ENCODE data around the gene ZFYVE28.

The ZFYVE28 gene

GRCh38 chr4:2268357-2269205 lies 149.9 kb downstream of the ZFYVE28 start:
- TF ChIP-seq CTCF (IDR thresholded peaks at IDR 0.05; ENCODE audit: insufficient read depth, low read length, poor library complexity, severe bottlenecking) (no peak), EZH2phosphoT487 (conservative IDR thresholded peaks at IDR 0.05; ENCODE audit: low read length) (no peak)
- H3K27ac ChIP-seq (ENCODE audit: low read depth, low read length), result no peak overlapping the region
- no peaks in the 10 kb centered on the region for H3K27me3 ChIP-seq (ENCODE audit: low read length)
- no peaks in the 10 kb centered on the region for H3K79me2 ChIP-seq (ENCODE audit: insufficient read depth, low read length)
- H3K4me3 ChIP-seq (ENCODE audit: insufficient read depth, low read length, poor library complexity, severe bottlenecking), result no peak overlapping the region
- no peak overlapping the region for H3K4me2 ChIP-seq (ENCODE audit: low read depth, low read length, poor library complexity, severe bottlenecking)
- H3F3A ChIP-seq (ENCODE audit: insufficient read depth), result no peaks in the 10 kb centered on the region
- H3K9ac ChIP-seq (ENCODE audit: low read length), result no peak overlapping the region
- H3K36me3 ChIP-seq (ENCODE audit: low read length), result no peaks in the 10 kb centered on the region
- H2AFZ ChIP-seq (ENCODE audit: low read depth, low read length, severe bottlenecking), result no peak overlapping the region
- H3K9me3 ChIP-seq (ENCODE audit: insufficient read depth, low read length), result no peaks in the 10 kb centered on the region
- no peaks in the 10 kb centered on the region for H3K9me2 ChIP-seq (replicated peaks; ENCODE audit: insufficient read depth, low read length)
- no peaks in the 10 kb centered on the region for H4K20me1 ChIP-seq (ENCODE audit: low read depth, low read length)

- no peak overlapping the region for H2AFZ ChIP-seq (ENCODE audit: low read depth, low read length, severe bottlenecking)
- no peaks in the 10 kb centered on the region for H3K27me3 ChIP-seq (ENCODE audit: low read length)
Measured at GRCh38 chr4:2267841-2268240, 150.6 kb downstream of the ZFYVE28 start.

GRCh38 chr4:2267320-2267811 lies 151.1 kb downstream of the ZFYVE28 start:
- no peak for TF ChIP-seq CTCF (IDR thresholded peaks at IDR 0.05; ENCODE audit: insufficient read depth, low read length, poor library complexity, severe bottlenecking)
- TF ChIP-seq EZH2phosphoT487 (conservative IDR thresholded peaks at IDR 0.05; ENCODE audit: low read length), result no peak
- no peaks in the 10 kb centered on the region for H3K9me3 ChIP-seq (ENCODE audit: insufficient read depth, low read length)

More at GRCh38 chr4:2267841-2268240, 150.6 kb downstream of the ZFYVE28 start:
- Histone ChIP-seq H3K27ac (ENCODE audit: low read depth, low read length) (no peak overlapping the region), H3F3A (ENCODE audit: insufficient read depth) (no peaks in the 10 kb centered on the region), H3K9me3 (ENCODE audit: insufficient read depth, low read length) (no peaks in the 10 kb centered on the region), H3K36me3 (ENCODE audit: low read length) (no peaks in the 10 kb centered on the region), H3K9me2 (replicated peaks; ENCODE audit: insufficient read depth, low read length) (no peaks in the 10 kb centered on the region), H4K20me1 (ENCODE audit: low read depth, low read length) (no peaks in the 10 kb centered on the region), H3K4me3 (ENCODE audit: insufficient read depth, low read length, poor library complexity, severe bottlenecking) (no peak overlapping the region), H3K4me2 (ENCODE audit: low read depth, low read length, poor library complexity, severe bottlenecking) (no peak overlapping the region), H3K9ac (ENCODE audit: low read length) (no peak overlapping the region), H3K79me2 (ENCODE audit: insufficient read depth, low read length) (no peaks in the 10 kb centered on the region)
- TF ChIP-seq CTCF (IDR thresholded peaks at IDR 0.05; ENCODE audit: insufficient read depth, low read length, poor library complexity, severe bottlenecking) (no peak), EZH2phosphoT487 (conservative IDR thresholded peaks at IDR 0.05; ENCODE audit: low read length) (no peak)

More at GRCh38 chr4:2267320-2267811, 151.1 kb downstream of the ZFYVE28 start:
- no peak overlapping the region for H3K27ac ChIP-seq (ENCODE audit: low read depth, low read length)
- H3K9ac ChIP-seq (ENCODE audit: low read length), result no peak overlapping the region
- no peaks in the 10 kb centered on the region for H3F3A ChIP-seq (ENCODE audit: insufficient read depth)
- no peaks in the 10 kb centered on the region for H3K79me2 ChIP-seq (ENCODE audit: insufficient read depth, low read length)
- H3K27me3 ChIP-seq (ENCODE audit: low read length), result no peaks in the 10 kb centered on the region
- H3K4me2 ChIP-seq (ENCODE audit: low read depth, low read length, poor library complexity, severe bottlenecking), result no peak overlapping the region
- no peak overlapping the region for H3K4me3 ChIP-seq (ENCODE audit: insufficient read depth, low read length, poor library complexity, severe bottlenecking)
- no peak overlapping the region for H2AFZ ChIP-seq (ENCODE audit: low read depth, low read length, severe bottlenecking)
- H4K20me1 ChIP-seq (ENCODE audit: low read depth, low read length), result no peaks in the 10 kb centered on the region
- H3K36me3 ChIP-seq (ENCODE audit: low read length), result no peaks in the 10 kb centered on the region
- H3K9me2 ChIP-seq (replicated peaks; ENCODE audit: insufficient read depth, low read length), result no peaks in the 10 kb centered on the region

All from SU-DHL-6 (cell line).